Uterus (tissue), 4 donors: ENCODE data around the gene RPGRIP1L. TPM values are rescaled to one million over a fixed set of nuclear protein-coding genes. Genes with fewer than 3 reads are reported as not detected.

Source experiments
- DNase-seq, 2 donors: peaks; one replicate each; pipeline ENCODE4 v3.0.0-alpha.2; 2019 to 2020
- H3K27ac ChIP-seq, 2 donors: fragments of 200-600 bp; sonication (generic); 1 replicate in 1 of 2; 2 replicates in 1 of 2; pipeline ENCODE4 v1.5.1; 2016 to 2018
- H3K27me3 ChIP-seq, 2 donors: fragments of 200-600 bp; sonication (generic); one replicate each; pipeline ENCODE4 v1.5.1; 2018 to 2019; ENCODE audit warnings: control low read depth in 1 of 2
- H3K36me3 ChIP-seq, 2 donors: fragments of 200-600 bp; sonication (generic); one replicate each; pipeline ENCODE4 v1.5.1; 2019; ENCODE audit warnings: control low read depth in 1 of 2
- H3K4me1 ChIP-seq, 2 donors: fragments of 200-600 bp; sonication (generic); one replicate each; pipeline ENCODE4 v1.5.1; 2018 to 2019; ENCODE audit warnings: control low read depth in 1 of 2
- H3K4me3 ChIP-seq, 2 donors: fragments of 200-600 bp; sonication (generic); 1 replicate in 1 of 2; 2 replicates in 1 of 2; pipeline ENCODE4 v1.5.1; 2018 to 2019; ENCODE audit warnings: mild to moderate bottlenecking in 1 of 2
- H3K9me3 ChIP-seq, 2 donors: fragments of 200-600 bp; sonication (generic); one replicate each; pipeline ENCODE4 v1.5.1; 2019; ENCODE audit warnings: control low read depth in 1 of 2
- POLR2A ChIP-seq, 2 donors: fragments of 450-650 bp; IDR thresholded peaks; one replicate each; pipeline ENCODE4 v1.6.1; 2016; ENCODE audit warnings: antibody characterized with exemption in 2 of 2, mild to moderate bottlenecking in 1 of 2, moderate library complexity in 1 of 2
- intact Hi-C: fragments of 100-400 bp; cut with DNase I; formaldehyde crosslinking; loops from one replicate; pipeline ENCODE4 v1.15.1; 2023; ENCODE audit warnings: low total_unique reads
- total RNA-seq, 4 donors: library from RNA; depleted of rRNA in 3 of 4; stranded (reverse); fragments of >200 nt in 3 of 4; gene quantifications; one replicate each; pipeline versions ENCODE4 v1.1.0 to v1.2.4, GENCODE V29; 2014 to 2023
- TF ChIP-seq, protein P1 (sequence below), 4 experiments: fragments of 200-600 bp in 2 of 4; fragments of 450-650 bp in 2 of 4; sonication (generic) in 2 of 4; IDR thresholded peaks; one replicate each; pipeline ENCODE4 v1.5.1; 2016 to 2019; ENCODE audit warnings: antibody characterized with exemption in 4 of 4, mild to moderate bottlenecking in 2 of 4, moderate library complexity in 1 of 4
- donor health status: DM: yes; HTN: yes; CAD: no.

RPGRIP1L gene
- total RNA-seq, 4 donors from 2014 or later, result 1.2 to 35.3 (median 6.2) TPM

DNA sequence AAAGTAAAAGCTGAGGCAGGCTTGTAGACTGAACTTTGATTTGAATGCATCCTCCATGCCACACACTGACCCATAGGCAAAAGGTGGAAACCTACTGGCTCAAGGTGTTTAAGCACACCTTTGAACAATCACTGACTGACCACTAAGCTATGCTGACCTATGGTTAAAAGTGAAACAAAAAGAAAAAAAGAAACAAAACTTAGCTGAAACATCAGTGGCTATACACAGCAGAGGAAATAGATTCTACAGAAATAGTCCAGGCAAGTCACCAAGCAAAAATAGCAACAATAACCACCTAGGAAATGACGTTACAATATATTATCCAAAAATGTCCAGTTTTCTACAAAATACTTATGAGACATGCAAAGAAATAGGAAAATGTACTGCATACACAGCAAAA is 60.2 kb downstream of the RPGRIP1L start:
- Histone ChIP-seq H3K27me3 (no peaks in the 10 kb centered on the region), H3K9me3 (peaks cover 0 to 13% of the 10 kb centered on the region in 2 donors), H3K4me1 (no peaks in the 10 kb centered on the region), H3K36me3 (peaks cover 0 to 4% of the 10 kb centered on the region in 2 donors), H3K27ac (no peak overlapping the region), H3K4me3 (no peak overlapping the region)
- DNase-seq, result no peak
- no peak for TF ChIP-seq POLR2A (IDR thresholded peaks at IDR 0.05)
- TF ChIP-seq, protein P1, sequence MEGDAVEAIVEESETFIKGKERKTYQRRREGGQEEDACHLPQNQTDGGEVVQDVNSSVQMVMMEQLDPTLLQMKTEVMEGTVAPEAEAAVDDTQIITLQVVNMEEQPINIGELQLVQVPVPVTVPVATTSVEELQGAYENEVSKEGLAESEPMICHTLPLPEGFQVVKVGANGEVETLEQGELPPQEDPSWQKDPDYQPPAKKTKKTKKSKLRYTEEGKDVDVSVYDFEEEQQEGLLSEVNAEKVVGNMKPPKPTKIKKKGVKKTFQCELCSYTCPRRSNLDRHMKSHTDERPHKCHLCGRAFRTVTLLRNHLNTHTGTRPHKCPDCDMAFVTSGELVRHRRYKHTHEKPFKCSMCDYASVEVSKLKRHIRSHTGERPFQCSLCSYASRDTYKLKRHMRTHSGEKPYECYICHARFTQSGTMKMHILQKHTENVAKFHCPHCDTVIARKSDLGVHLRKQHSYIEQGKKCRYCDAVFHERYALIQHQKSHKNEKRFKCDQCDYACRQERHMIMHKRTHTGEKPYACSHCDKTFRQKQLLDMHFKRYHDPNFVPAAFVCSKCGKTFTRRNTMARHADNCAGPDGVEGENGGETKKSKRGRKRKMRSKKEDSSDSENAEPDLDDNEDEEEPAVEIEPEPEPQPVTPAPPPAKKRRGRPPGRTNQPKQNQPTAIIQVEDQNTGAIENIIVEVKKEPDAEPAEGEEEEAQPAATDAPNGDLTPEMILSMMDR (IDR thresholded peaks at IDR 0.05), result no peak
- intact Hi-C loops, result no loop called here

DNA sequence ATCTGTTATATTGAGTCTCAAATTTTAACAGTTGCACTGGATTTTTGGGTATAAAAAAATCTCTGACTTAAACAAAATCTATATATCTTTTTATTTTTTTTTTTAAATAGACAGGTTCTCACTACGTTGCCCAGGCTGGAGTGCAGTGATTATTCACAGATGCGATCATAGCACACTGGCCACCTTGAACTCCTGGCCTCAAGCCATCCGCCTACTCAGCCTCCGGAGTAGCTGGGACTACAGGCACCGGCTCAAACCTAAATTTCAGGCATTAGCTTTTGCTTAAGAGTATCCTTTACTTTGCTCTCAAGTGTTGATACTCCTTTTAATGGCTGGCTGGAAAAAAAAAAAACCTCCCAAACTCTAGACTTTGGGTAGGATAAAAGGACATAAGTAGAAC is 61.6 kb downstream of the RPGRIP1L start:
- Histone ChIP-seq H3K36me3 (peaks cover 0 to 4% of the 10 kb centered on the region in 2 donors), H3K27me3 (no peaks in the 10 kb centered on the region), H3K27ac (no peak overlapping the region), H3K4me1 (no peaks in the 10 kb centered on the region), H3K9me3 (peaks cover 0 to 13% of the 10 kb centered on the region in 2 donors), H3K4me3 (no peak overlapping the region)
- TF ChIP-seq POLR2A (IDR thresholded peaks at IDR 0.05), result no peak
- TF ChIP-seq, protein P1 (IDR thresholded peaks at IDR 0.05), result no peak
- DNase-seq, result no peak
- intact Hi-C loops, result no loop called here

DNA sequence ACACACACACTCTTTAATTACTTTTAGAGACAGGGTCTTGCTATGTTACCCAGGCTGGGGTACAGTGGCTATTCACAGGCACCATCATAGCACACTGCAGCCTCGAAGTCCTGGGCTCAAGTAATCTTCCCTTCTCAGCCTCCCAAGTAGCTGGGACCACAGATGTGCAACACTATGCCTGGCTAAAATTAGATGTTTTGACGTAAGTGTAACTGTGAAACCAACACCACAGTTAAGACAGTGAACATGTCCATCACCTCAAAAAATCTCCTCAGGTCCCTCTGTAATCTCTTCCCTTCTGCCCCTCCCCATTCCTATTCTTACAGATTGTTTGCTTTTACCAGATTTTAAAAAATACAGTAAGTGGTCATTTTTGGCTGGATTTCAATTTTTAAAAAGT is 66.7 kb downstream of the RPGRIP1L start:
- Histone ChIP-seq H3K36me3 (no peaks in the 10 kb centered on the region), H3K27ac (no peak overlapping the region), H3K27me3 (no peaks in the 10 kb centered on the region), H3K4me1 (no peaks in the 10 kb centered on the region), H3K9me3 (no peaks in the 10 kb centered on the region), H3K4me3 (no peak overlapping the region)
- intact Hi-C loops, result no loop called here
- DNase-seq, result no peak
- TF ChIP-seq POLR2A (IDR thresholded peaks at IDR 0.05), result no peak
- TF ChIP-seq, protein P1 (IDR thresholded peaks at IDR 0.05), result no peak

DNA sequence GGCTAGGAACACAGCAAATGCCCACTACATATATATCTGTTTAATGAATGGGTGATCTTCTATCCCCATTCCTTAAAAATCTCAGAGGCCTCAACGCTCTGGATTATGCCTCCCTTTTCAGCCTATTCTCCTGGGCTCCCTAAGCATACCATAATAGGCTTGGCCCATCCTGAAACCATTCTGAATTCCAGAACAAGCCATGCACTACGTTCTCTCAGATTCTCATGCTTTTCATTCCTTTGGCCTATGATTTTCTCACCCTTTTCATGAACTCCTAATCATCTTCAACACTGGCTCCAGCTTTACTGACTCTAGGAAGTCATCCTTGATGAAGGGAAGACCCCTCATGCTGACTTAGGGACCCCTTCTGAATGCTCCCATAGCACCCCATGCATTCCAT is 71.1 kb downstream of the RPGRIP1L start:
- Histone ChIP-seq H3K27me3 (no peaks in the 10 kb centered on the region), H3K36me3 (no peaks in the 10 kb centered on the region), H3K27ac (no peak overlapping the region), H3K4me3 (no peak overlapping the region), H3K4me1 (no peaks in the 10 kb centered on the region), H3K9me3 (no peaks in the 10 kb centered on the region)
- DNase-seq, result no peak
- TF ChIP-seq, protein P1 (IDR thresholded peaks at IDR 0.05), result no peak
- TF ChIP-seq POLR2A (IDR thresholded peaks at IDR 0.05), result no peak
- intact Hi-C loops, result no loop called here

DNA sequence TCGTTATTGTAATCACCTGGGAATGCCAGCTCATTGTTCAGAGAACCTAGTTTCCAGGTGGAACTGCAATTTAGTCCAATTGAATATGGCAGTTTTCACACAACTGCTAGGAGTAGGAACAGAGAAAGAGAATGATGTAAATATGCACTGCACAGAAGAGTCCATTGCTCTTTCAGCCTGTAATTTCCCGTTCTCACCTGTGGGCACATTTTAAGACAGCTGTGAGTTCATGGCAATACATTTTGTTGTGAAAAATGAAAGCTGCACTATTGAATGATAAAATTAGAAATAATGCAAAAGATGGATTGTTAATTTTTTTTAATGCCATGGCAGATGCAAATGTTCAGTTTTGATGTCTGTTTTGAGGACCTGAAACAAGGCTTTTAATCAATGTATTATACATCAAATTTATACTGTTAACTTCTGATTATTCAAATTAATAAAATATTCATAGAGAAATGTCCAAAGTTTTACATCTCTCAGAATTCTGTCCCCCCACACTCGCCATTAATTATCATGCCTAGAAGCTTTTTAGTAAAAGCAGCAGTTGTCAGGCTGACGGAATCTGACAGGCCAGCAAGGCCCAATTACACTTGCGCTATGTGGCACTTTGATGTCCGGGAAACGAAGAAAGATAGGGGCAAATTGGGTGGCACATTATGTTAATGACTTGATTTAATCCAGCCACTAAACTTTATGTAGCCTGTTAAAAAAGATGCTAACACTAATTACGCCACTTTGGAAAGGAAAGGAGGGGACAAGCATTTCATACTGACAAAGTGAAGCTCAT is 72.2 kb downstream of the RPGRIP1L start:
- no peak for DNase-seq
- TF ChIP-seq, protein P1 (IDR thresholded peaks at IDR 0.05), result no peak
- Histone ChIP-seq H3K27me3 (no peaks in the 10 kb centered on the region), H3K4me3 (no peak overlapping the region), H3K36me3 (no peaks in the 10 kb centered on the region), H3K27ac (no peak overlapping the region), H3K9me3 (no peaks in the 10 kb centered on the region), H3K4me1 (no peaks in the 10 kb centered on the region)
- intact Hi-C loops, result no loop called here
